HG03565 (cell line): ENCODE results near the gene RNF112.

Experiments used
- ATAC-seq: cut with Tn5 transposase; IDR thresholded peaks from one replicate; pipeline ENCODE4 v1.9.1; 2021; ENCODE audit warnings: mild to moderate bottlenecking, moderate library complexity; ENCODE audit not compliant: unreplicated experiment

Gene RNF112

GRCh38 chr17:19374136-19374535 lies 36.9 kb upstream of the RNF112 start:
- no peak for ATAC-seq

GRCh38 chr17:19375732-19376131 lies 35.3 kb upstream of the RNF112 start:
- ATAC-seq: no peak

- ATAC-seq: no peak
These were observed 34.2 kb upstream of the RNF112 start for GRCh38 chr17:19376811-19377210.

DNA sequence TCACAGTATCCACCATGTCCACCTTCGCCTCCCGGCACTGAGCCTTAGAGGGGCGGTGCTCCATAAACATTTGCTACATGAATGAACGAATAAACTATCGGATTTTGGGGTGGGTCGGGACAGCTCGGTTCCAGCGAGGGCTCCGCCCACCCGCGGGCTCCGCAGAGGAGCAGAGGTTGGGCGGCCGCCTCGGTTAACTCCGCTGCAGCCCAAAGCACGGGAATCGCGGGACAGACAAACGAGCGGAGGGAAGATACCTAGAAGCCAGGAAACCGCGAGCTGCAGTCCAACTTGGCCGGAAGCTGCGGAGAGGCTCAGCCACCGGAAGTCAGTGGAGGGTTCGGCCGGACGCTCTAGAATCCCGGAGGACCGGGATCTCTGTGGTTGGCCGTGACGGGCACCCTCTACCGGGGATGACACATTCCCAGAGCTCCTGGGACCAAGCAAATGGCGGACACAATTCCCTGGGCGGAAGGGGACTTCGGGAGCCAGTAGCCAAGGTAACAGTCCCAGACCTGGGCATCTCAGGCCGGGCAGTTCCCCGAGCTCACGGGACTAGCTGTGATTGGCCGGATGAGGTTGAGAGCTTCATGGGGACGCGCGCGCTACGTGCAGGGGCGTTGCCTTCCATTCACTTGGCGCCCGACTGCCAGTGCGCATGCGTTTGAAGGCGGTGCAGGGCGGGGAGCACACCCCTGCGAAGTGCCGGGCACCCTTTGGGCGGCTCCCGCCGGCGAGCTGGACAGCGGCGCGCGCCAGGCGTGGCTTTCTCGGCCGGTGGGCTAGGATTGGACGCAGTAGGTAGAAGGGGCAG lies 33.2 kb upstream of the RNF112 start:
- peak; percentile 88 for ATAC-seq

DNA sequence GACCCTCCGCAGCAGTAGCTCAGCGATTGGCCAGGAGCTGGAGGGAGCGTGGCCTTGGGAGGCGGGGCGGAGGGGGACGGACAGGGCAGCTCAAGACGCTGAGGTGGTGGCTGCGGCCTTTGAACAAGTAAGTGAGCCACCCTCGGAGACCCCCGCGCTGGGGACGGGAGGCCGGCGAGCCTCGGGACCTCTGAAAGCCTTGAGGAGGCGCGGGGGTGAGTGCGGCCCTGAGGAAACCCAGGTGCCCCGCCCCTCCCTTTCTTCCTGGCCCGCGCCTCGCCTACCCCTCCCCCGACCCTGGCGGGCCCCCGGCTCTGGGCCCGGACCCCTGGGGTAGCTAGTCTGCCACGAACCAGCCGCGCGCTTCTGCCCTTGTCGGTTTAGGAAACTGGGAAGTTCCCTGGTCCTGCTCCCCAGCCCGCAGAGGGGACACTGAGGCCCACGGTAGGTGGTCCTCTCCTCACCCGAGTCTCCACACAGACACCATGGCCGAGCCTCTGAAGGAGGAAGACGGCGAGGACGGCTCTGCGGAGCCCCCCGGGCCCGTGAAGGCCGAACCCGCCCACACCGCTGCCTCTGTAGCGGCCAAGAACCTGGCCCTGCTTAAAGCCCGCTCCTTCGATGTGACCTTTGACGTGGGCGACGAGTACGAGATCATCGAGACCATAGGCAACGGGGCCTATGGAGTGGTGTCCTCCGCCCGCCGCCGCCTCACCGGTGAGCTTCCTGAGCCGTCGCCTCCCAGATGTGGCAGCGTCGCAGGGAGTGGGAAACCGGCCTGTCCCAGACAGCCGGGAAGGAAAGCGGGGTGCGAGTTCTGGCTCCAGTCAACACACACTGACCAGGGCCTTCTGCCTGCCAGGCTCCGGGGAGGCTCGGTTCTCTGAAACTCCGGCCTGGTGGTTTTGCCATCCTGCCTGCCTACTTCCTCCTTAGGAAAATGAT lies 32.3 kb upstream of the RNF112 start, which contains the start of gene MAPK7:
Gene MAPK7, plus strand, starts transcription at position 83 of the 945 bp plus-strand sequence. Its CDS starts 403 bp downstream, at position 486.
- ATAC-seq: no peak

- no peak for ATAC-seq
These were observed 31.5 kb upstream of the RNF112 start for GRCh38 chr17:19379361-19380065.

DNA sequence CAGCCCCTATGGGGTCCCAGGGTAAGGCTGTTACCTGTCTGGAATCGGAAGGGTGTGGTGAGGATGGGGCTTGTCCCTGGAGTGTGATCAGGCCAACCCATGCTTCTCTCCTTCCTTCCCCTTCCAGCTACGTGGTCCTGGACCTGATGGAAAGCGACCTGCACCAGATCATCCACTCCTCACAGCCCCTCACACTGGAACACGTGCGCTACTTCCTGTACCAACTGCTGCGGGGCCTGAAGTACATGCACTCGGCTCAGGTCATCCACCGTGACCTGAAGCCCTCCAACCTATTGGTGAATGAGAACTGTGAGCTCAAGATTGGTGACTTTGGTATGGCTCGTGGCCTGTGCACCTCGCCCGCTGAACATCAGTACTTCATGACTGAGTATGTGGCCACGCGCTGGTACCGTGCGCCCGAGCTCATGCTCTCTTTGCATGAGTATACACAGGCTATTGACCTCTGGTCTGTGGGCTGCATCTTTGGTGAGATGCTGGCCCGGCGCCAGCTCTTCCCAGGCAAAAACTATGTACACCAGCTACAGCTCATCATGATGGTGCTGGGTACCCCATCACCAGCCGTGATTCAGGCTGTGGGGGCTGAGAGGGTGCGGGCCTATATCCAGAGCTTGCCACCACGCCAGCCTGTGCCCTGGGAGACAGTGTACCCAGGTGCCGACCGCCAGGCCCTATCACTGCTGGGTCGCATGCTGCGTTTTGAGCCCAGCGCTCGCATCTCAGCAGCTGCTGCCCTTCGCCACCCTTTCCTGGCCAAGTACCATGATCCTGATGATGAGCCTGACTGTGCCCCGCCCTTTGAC lies 30.3 kb upstream of the RNF112 start:
- no peak for ATAC-seq

GRCh38 chr17:19381361-19381740 lies 29.7 kb upstream of the RNF112 start:
- ATAC-seq: no peak

DNA sequence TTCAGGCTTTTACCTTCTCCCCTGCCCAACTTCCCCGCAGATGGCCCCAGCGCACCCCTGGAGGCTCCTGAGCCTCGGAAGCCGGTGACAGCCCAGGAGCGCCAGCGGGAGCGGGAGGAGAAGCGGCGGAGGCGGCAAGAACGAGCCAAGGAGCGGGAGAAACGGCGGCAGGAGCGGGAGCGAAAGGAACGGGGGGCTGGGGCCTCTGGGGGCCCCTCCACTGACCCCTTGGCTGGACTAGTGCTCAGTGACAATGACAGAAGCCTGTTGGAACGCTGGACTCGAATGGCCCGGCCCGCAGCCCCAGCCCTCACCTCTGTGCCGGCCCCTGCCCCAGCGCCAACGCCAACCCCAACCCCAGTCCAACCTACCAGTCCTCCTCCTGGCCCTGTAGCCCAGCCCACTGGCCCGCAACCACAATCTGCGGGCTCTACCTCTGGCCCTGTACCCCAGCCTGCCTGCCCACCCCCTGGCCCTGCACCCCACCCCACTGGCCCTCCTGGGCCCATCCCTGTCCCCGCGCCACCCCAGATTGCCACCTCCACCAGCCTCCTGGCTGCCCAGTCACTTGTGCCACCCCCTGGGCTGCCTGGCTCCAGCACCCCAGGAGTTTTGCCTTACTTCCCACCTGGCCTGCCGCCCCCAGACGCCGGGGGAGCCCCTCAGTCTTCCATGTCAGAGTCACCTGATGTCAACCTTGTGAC lies 29.1 kb upstream of the RNF112 start:
- ATAC-seq: no peak

DNA sequence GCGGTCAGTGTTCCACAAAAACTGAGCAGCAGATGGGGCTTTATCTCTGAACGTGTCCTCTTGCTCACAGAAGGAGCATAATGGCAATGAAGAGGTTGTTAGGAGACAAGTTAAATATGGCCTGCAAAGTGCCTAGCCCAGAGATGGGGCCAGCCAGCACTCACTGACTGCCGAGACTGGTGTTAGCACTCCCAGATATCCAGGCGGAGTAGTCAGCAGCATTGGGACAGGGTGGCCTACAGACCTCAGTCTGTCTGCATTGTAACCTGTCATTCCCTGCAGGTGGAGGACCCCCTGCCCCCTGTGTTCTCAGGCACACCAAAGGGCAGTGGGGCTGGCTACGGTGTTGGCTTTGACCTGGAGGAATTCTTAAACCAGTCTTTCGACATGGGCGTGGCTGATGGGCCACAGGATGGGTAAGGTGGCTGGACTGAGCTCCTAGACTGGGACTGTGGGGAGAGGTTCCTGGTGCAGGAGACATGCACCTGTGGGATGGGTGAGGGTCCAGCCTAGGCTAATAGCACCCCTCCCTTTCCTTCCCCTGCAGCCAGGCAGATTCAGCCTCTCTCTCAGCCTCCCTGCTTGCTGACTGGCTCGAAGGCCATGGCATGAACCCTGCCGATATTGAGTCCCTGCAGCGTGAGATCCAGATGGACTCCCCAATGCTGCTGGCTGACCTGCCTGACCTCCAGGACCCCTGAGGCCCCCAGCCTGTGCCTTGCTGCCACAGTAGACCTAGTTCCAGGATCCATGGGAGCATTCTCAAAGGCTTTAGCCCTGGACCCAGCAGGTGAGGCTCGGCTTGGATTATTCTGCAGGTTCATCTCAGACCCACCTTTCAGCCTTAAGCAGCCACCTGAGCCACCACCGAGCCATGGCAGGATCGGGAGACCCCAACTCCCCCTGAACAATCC lies 28.2 kb upstream of the RNF112 start:
- no peak for ATAC-seq

DNA sequence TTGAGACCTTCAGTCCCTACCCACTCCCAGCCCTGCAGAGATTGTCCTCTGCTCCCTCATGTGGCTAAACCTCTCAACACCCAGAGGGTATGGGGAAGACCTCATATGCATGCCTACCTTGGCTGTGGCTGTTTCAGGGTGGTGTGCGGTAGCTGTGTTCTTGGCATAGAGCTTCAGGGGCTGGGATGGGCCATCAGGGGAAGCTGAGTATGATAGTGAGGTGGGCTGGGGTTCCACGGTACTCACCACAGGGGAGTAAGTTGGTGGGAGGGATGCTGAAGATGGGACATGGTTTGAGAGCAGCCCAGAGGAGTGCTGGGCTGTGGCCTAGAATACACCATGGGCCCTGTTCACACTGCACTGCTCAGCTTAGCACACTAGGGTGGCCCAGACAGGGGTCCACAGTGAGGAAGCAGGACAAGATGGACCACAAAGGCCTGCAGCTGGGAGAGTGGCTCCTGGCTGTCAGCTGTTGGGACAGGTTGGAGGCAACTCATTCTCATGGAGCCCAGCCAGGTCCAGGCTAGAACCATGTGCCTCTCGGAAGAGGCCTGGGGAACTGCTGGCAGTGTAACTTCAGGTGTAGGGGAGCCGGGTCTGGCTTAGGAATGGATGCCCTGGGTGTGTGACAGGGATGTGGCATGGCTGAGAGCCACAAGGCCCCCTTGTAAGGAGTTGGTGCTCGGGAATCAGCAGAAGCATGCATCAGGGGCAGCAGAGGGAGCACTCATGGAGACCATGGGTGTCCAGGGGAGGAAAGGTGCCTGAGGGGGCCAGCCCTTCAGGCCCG lies 27.2 kb upstream of the RNF112 start:
- no peak for ATAC-seq

- no peak for ATAC-seq
These were observed 26.2 kb upstream of the RNF112 start for GRCh38 chr17:19384723-19385391.

- no peak for ATAC-seq
These were observed 25.5 kb upstream of the RNF112 start for GRCh38 chr17:19385521-19385983.

GRCh38 chr17:19386051-19386929 lies 24.7 kb upstream of the RNF112 start:
- no peak for ATAC-seq

GRCh38 chr17:19386974-19387920 lies 23.8 kb upstream of the RNF112 start, which contains the start of gene MFAP4:
Gene MFAP4 (minus strand): TSS chr17:19387190. CDS start chr17:19387155, 35 bp downstream.
- ATAC-seq: no peak
